Eye (tissue), 1 donor: ENCODE measurements around the gene OR4D1.
"Not testable (repeated sequence)": the region's sequence is repeated elsewhere in the genome, so short reads cannot be mapped to it uniquely, and the experiment has no call there.

Experiments used
- DNase-seq: peaks from one replicate; pipeline ENCODE4 v3.0.0-alpha.2; 2015

Gene OR4D1

DNA sequence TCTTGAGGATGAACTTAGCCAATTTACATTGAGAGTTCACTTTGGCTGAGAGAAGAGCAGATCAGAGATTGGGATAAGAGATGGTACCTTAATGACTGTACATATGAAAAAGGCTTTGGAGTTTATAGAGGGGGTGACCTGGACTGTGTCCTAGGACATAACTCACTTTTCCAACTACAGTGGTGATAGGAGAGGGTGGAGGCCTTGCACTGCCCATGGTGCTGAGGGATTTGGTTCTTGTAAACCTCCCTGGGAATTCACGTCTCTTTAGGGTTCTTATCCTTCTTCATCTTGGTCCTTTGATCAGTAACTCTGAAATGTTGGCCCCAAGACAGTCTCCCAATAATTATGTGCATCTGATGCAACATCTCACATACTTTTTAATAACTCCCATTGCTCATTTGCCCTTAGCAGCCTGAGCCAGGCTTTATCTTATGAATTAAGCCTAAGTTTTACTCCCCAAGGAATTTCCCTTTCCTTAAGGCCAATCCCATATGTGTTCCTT is at the start of gene OR4D1:
Gene OR4D1 (plus strand): TSS at position 455 of the 505 bp plus-strand sequence. CDS start 6,770 bp downstream, outside the sequence.
- DNase-seq: no peak

DNA sequence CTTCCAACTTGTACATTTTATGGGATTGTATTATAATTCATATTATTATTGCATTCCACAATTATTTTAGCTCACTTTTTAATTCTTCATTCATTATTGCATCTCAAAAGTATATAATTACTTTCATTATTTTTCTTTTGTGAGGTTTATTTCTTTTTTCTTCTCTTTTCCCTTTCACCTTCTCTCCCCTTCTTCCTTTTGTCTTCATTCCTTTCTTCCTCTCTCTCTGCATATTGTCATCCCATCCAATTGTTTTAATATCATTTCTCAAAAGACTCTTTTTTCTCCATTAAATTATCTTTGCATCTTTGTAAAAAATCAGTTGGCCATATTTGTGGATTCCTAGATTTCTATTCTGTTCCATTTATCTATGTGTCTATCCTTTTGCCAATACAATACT is 47.7 kb upstream of the OR4D1 start:
- no peak for DNase-seq

DNA sequence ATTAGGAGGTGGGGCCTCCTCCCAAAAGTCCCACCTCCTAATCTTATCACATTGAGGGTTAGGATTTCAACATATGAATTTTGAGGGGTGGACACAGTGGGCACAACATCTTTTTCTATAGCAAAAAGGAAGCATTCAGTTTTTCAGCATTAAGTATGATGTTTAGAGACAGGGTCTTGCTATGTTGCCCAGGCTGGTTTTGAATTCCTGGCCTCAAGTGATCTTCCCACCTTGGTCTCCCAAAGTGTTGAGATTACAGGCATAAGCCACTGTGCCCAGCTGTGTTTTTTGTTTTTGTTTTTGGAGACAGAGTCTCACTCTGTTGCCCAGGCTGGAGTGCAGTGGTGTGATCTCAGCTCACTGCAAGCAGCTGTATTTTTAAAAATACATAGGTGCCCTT is 46.3 kb upstream of the OR4D1 start:
- not testable (repeated sequence) for DNase-seq

GRCh38 chr17:58105093-58105492 is 43.1 kb upstream of the OR4D1 start:
- no peak for DNase-seq

- no peak for DNase-seq
Observed at GRCh38 chr17:58107306-58107705, 40.9 kb upstream of the OR4D1 start.

- no peak for DNase-seq
Observed at GRCh38 chr17:58109197-58109596, 39.0 kb upstream of the OR4D1 start.

DNA sequence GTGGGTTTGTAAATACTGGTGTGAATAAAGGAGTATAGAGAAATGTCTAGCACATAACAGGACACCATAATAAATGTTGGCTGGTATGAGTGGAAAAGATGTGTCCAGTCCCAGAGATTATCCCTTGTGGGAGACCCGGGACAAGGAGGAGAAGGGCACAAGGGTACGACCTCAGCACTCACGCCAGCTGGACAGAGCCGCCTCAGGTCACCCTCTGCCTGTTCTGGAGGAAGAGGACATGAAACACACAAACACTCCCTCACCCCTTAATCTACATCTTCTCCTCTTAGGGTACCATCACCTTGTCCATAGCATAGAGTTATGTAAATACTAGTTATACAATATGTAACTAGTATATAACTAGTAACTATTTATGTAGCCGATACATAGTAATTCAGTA is 38.2 kb upstream of the OR4D1 start:
- no peak for DNase-seq

- DNase-seq: no peak
Observed at GRCh38 chr17:58111676-58112075, 36.5 kb upstream of the OR4D1 start.

DNA sequence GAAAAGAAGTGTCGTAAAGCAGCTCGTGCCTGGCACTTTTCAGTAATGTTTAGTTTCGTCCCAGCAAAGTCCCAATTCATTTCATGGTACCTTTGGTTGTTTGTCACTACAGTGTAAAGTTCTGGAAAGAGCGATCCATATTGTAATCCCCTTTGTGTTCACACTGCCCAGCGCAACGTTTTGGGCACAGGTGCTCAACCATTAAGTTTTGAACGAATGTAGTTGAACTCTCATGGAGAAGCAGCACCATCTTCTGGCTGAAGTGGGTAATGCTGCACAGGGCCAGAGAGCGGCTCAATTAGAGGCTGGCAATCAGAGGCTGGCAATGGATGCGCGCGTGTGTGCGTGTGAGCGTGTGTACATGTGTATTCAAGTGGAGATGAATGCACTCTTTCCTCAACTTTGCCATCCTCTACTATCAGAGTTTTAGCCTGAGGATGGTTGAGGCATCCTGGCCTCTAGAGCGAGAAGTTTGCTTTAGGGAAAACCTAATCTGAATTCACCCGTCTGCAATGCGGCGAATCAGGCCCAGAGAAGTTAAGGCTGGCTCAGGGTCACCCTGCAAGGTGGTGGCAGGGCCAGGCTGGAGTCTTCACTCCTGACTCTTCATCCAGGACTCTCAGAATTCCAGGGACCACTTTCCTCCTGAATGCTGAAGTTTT is 35.1 kb upstream of the OR4D1 start:
- DNase-seq: peak; percentile 94

- no peak for DNase-seq
Observed at GRCh38 chr17:58113947-58114346, 34.2 kb upstream of the OR4D1 start.

- DNase-seq: no peak
Observed at GRCh38 chr17:58117382-58117781, 30.8 kb upstream of the OR4D1 start.

DNA sequence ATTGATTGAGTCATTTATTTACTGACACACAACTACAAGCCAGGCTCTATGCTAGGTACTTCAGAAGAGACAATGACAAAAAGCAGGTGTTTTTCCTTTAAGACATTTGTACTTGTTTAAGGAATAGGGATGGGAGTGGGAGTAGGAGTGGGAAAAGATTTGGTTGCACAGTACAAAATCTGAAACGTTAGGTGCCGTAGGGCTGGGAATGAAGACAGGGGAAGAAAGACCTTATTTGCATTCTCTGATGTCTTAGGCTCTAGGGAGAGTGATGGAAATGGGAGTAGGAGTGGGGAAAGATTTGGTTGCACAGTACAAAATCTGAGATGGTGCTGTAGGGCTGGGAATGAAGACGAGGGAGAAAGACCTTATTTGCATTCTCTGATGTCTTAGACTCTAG is 28.7 kb upstream of the OR4D1 start:
- no peak for DNase-seq

DNA sequence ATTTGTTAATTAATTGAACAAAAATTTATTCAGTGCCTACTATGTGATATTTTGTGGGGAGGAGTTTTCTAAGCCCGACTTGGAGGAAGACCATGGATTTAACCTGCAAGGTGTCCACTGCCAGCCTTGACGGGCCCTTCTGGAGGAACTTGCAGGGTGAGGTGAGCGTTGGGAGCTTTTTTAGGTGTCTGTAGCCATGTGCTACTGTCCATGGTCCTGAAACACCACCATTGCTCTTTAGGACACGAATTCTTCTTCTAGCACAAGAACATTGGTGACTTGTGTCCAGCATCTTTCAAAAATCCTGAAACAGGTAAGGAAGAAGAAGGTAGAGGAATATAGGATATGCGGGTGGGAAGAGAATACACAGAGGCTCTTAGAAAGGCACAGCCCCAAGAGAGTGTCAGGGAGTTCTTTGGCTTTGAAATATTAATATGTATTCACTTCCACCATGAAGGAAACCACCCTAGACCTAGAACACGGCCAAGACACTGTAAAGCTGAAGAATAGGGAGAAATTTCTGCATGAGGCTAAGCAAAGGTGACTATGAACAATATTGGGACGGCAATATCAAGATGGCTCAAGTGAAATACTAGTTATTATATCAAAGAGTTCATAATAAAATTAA is 27.9 kb upstream of the OR4D1 start:
- DNase-seq: peak; percentile 84

- DNase-seq: peak; percentile 14
Observed at GRCh38 chr17:58121925-58122324, 26.3 kb upstream of the OR4D1 start.

DNA sequence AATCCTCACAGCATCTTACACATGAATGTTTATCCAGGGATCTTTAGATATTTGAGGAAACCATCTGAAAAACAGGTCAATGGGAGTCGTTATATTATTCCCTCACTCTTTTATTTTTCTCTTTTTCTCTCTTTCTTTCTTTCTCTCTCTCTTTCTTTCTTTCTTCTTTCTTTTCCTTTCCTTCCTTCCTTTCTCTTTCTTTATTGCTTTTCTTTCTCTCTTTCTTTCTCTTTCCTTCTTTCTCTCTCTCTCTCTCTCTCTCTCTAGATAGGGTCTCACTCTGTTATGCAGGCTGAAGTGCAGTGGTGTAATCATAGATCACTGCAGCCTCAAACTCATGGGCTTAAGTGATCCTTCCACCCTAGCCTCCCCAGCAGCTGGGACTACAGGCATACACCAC is 20.3 kb upstream of the OR4D1 start:
- DNase-seq: no peak

- not testable (repeated sequence) for DNase-seq
Observed at GRCh38 chr17:58132697-58133096, 15.5 kb upstream of the OR4D1 start.

DNA sequence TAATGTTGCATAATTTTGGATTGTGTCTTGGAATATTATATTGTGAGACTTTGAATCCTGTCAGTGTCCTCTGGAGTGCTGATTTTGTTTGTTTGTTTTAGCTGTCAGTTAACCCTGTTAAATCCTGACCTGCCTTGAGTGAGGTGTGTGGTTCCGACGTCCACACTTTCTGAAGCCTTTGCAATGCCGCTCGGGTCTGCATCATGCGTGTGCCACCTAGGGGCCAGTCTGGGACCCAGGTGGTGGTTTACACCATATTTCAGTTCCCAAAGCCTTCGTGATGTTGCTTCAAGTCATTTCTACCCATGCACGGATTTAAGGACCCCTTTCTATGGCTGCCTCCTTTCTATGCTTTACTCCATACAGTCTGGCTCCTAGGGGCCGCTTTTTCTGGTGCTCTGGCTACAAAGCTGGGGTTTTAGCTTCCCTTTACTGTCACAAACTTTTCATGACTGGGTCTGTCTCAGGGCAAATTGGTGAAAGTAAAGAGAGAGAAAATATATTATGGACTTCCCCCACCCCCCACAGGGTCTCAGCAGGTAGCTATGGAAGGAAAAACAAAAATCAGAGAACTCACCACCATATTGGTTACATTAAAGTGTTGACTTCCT is 11.4 kb upstream of the OR4D1 start:
- DNase-seq: no peak

- no peak for DNase-seq
Observed at GRCh38 chr17:58141505-58141904, 6.7 kb upstream of the OR4D1 start.

DNA sequence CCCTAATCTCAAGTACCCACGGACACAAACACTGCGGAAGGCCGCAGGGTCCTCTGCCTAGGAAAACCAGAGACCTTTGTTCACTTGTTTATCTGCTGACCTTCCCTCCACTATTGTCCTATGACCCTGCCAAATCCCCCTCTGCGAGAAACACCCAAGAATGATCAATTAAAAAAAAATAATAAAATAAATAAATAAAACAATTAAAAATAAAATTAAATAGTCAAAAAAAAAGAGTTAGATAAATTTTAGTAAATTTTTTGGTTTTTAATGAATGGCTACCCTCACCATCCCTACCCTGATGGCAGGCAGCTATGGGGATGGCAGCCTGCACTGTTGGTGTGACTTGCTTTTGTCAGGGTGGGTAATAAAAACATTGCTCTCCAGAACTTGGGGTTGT is 4.8 kb upstream of the OR4D1 start:
- not testable (repeated sequence) for DNase-seq

GRCh38 chr17:58144801-58145200 is 3.4 kb upstream of the OR4D1 start:
- no peak for DNase-seq

- no peak for DNase-seq
Observed at GRCh38 chr17:58148609-58149008, 425 bp downstream of the OR4D1 start.

DNA sequence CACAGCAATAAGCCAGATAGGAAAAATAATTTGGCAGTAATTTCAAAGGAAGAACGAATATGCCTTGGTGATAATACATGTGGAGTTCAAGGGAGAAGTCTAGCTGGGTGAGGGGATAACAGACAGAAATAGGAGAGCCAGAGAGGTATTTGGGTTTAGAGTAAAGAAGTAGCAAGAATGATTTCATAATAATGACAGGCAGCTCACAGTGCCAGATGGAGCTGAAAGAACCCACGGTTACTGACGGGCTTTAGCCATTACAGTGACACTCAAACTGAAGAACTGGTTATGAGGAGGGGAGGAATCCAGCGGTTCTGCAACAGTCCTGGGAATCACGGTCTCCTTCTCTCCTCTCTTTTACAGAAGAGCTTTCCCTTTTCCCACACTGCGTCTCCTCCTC is 2.2 kb downstream of the OR4D1 start:
- DNase-seq: no peak

DNA sequence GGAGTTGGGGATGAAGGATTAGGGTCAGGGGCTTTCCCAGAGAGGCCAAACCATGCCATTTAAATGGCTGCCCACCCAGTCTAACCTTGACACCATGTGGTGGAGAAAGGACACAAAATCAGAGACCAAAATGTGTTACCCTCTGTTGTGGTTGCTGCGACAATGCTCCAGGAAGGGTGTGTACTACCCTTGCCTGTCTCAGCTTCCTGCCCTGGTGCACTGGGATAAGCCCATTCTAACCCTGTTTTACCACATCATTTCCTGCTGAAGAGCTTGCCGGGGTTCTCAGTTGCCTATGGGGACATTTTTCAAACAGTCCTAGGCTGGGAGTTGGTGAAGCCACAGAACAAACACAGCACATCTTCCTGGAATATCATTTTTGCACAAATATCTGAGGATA is 4.9 kb downstream of the OR4D1 start:
- no peak for DNase-seq

- DNase-seq: no peak
Observed at GRCh38 chr17:58153671-58154070, 5.5 kb downstream of the OR4D1 start.
